Epithelial cell of umbilical artery (primary cell): ENCODE data around the gene ARHGEF4. TPM values are rescaled to one million over a fixed set of nuclear protein-coding genes. Genes with fewer than 3 reads are reported as not detected.

Source experiments
- total RNA-seq: library from RNA; depleted of rRNA; stranded (reverse); fragments of >200 nt; gene quantifications from 2 replicates; pipeline ENCODE4 v1.2.3, GENCODE V29; 2014

Gene ARHGEF4
- total RNA-seq = not detected in 2 replicates

GRCh38 chr2:130836501-130837174 is at the start of gene ARHGEF4:
TSS of gene ARHGEF4 (plus strand) at chr2:130836914. CDS start at chr2:130836954, 40 bp downstream.

GRCh38 chr2:131093006-131093695 is 256.4 kb downstream of the ARHGEF4 start, which contains the start of gene FAM168B:
TSS of gene FAM168B (minus strand) at chr2:131093460. CDS start at chr2:131082646, 10,814 bp downstream.

Other genes with a start within 250 kb of the ARHGEF4 start
- not detected in 2 replicates for gene CFC1, start 237.3 kb upstream of the ARHGEF4 start, total RNA-seq
- not detected in 2 replicates for gene POTEJ, start 225.5 kb upstream of the ARHGEF4 start, total RNA-seq
- gene GPR148, start 107.8 kb upstream of the ARHGEF4 start, total RNA-seq = not detected in 2 replicates
- gene AMER3, start 81.4 kb upstream of the ARHGEF4 start, total RNA-seq = not detected in 2 replicates